ENCODE data around the gene KCTD2.

GRCh38 chr17:75105126-75106080, 58.4 kb downstream of the KCTD2 start:
- TF ChIP-seq ZNF576 (CRISPR knock-in tag; IDR thresholded peaks at IDR 0.05) (no peak), CTCF (CRISPR knock-in tag; IDR thresholded peaks at IDR 0.05) (peak; percentile 77), ZNF740 (CRISPR knock-in tag; IDR thresholded peaks at IDR 0.05) (no peak), RNF2 (conservative IDR thresholded peaks at IDR 0.05; ENCODE audit: low read depth) (no peak), POLR2AphosphoS5 (IDR thresholded peaks at IDR 0.05; ENCODE audit: low read depth, low read length) (no peak), ZBTB34 (CRISPR knock-in tag; IDR thresholded peaks at IDR 0.05) (no peak), KIAA2018 (CRISPR knock-in tag; IDR thresholded peaks at IDR 0.05; ENCODE audit: borderline replicate concordance) (no peak), SRF (IDR thresholded peaks at IDR 0.05; ENCODE audit: low read depth, low read length) (no peak), ZNF101 (CRISPR knock-in tag; IDR thresholded peaks at IDR 0.05; ENCODE audit: borderline replicate concordance, low read depth) (no peak)

All from HepG2 (cell line).